Activated CD4-positive, CD25-positive, alpha-beta regulatory T cell treated with anti-CD3 and anti-CD28 coated beads, Interleukin-2, amount 50 U/mL, for 24 hours (primary cell): ENCODE results near the gene NUP98.
A peak's percentile ranks its signal among the peaks of the same experiment; 100 is the strongest.
"Not testable (repeated sequence)": the region's sequence is repeated elsewhere in the genome, so short reads cannot be mapped to it uniquely, and the experiment has no call there.

ENCODE experiments used
- ATAC-seq, 2 donors: fragments of 150-1000 bp; cut with Tn5 transposase; one replicate each; pipeline ENCODE4 v1.10.0; 2021; ENCODE audit warnings: mild to moderate bottlenecking in 1 of 2, moderate library complexity in 1 of 2

The NUP98 gene

GRCh38 chr11:3796801-3797328 is 489 bp downstream of the NUP98 start:
- ATAC-seq = peak; percentile 31 to 33

- ATAC-seq = no peak
These were observed 1.0 kb downstream of the NUP98 start for GRCh38 chr11:3796346-3796745.

- ATAC-seq = no peak
These were observed 1.4 kb downstream of the NUP98 start for GRCh38 chr11:3796002-3796311.

GRCh38 chr11:3795131-3796001 is 2.0 kb downstream of the NUP98 start:
- no peak for ATAC-seq

- not testable (repeated sequence) for ATAC-seq
These were observed 3.0 kb downstream of the NUP98 start for GRCh38 chr11:3794387-3794786.

GRCh38 chr11:3786781-3787428 is 10.4 kb downstream of the NUP98 start:
- no peak for ATAC-seq

GRCh38 chr11:3783611-3784010 is 13.7 kb downstream of the NUP98 start:
- ATAC-seq = no peak

GRCh38 chr11:3782963-3783362 is 14.4 kb downstream of the NUP98 start:
- no peak for ATAC-seq

GRCh38 chr11:3781423-3781822 is 15.9 kb downstream of the NUP98 start:
- ATAC-seq = no peak

- ATAC-seq = no peak
These were observed 21.5 kb downstream of the NUP98 start for GRCh38 chr11:3775736-3776406.

GRCh38 chr11:3773180-3773579 is 24.2 kb downstream of the NUP98 start:
- ATAC-seq = no peak

- ATAC-seq = no peak
These were observed 29.8 kb downstream of the NUP98 start for GRCh38 chr11:3767536-3767935.

GRCh38 chr11:3766836-3767235 is 30.5 kb downstream of the NUP98 start:
- not testable (repeated sequence) for ATAC-seq

GRCh38 chr11:3764266-3764665 is 33.1 kb downstream of the NUP98 start:
- ATAC-seq = no peak

GRCh38 chr11:3755151-3755550 is 42.2 kb downstream of the NUP98 start:
- no peak for ATAC-seq

- no peak for ATAC-seq
These were observed 44.2 kb downstream of the NUP98 start for GRCh38 chr11:3753110-3753509.

- peak in 1 of 2 donors; percentile 30 for ATAC-seq
These were observed 49.6 kb downstream of the NUP98 start for GRCh38 chr11:3747704-3748103.

- no peak for ATAC-seq
These were observed 52.2 kb downstream of the NUP98 start for GRCh38 chr11:3745161-3745560.

- no peak for ATAC-seq
These were observed 58.6 kb downstream of the NUP98 start for GRCh38 chr11:3738723-3739122.

GRCh38 chr11:3738241-3738640 is 59.1 kb downstream of the NUP98 start:
- no peak for ATAC-seq

GRCh38 chr11:3737386-3737933 is 59.9 kb downstream of the NUP98 start:
- no peak for ATAC-seq

- no peak for ATAC-seq
These were observed 60.5 kb downstream of the NUP98 start for GRCh38 chr11:3736816-3737215.

GRCh38 chr11:3735827-3736226 is 61.5 kb downstream of the NUP98 start:
- no peak for ATAC-seq
